ENCODE measurements around the gene APOL2. TPM values are rescaled to one million over a fixed set of nuclear protein-coding genes. Genes with fewer than 3 reads are reported as not detected.

The APOL2 gene
- total and polyA plus RNA-seq, 10 of the 15 experiments (the other 5 are each of a cell fraction or from before 2014, with no cell fraction given) = 4.4 to 39.9 (median 25.0) TPM

Small RNAs within 50 kb of the gene (microRNA-seq; reads per million reads assigned to microRNA genes)
- gene MIR6819 = 1.1 reads per million

Small RNAs within 50 kb of the gene (small RNA-seq; reads per million reads assigned to genes)
- gene MIR6819 = not detected

Other genes starting within 250 kb of the APOL2 start
- not detected in 2 replicates for gene RBFOX2, start 210.7 kb downstream of the APOL2 start, total RNA-seq (2014; rRNA removed)
- not detected in 2 replicates for gene RBFOX2, start 210.7 kb downstream of the APOL2 start, total RNA-seq (2014; rRNA removed; fragmentation: Illumina TruSeq; extraction: Trizol)
- gene RBFOX2, start 210.7 kb downstream of the APOL2 start, total RNA-seq (2021) = 0.11 and 0.46 TPM in 2 replicates
- gene RBFOX2, start 210.7 kb downstream of the APOL2 start, polyA plus RNA-seq (2011; rRNA removed) = 2.4 and 2.7 TPM in 2 replicates
- 0.02 and 0.07 TPM in 2 replicates for gene RBFOX2, start 210.7 kb downstream of the APOL2 start, polyA plus RNA-seq (2014; fragmentation: Illumina TruSeq; extraction: Trizol)
- not detected for gene RBFOX2, start 210.7 kb downstream of the APOL2 start, polyA plus RNA-seq (2014; fragmentation: Nextera tagmentation; extraction: Ambion mirVana)
- 0.01 TPM in 1 of 2 replicates, not detected in the other for gene RBFOX2, start 210.7 kb downstream of the APOL2 start, polyA plus RNA-seq (2014; rRNA removed)
- gene RBFOX2, start 210.7 kb downstream of the APOL2 start, polyA plus RNA-seq (2016; fragmentation: Nextera tagmentation; extraction: Ambion mirVana) = under 1 TPM; 0.13 to 0.20 TPM
- 66.8 and 66.9 TPM in 2 replicates for gene APOL3, start 78.8 kb downstream of the APOL2 start, total RNA-seq (2014; rRNA removed)
- 51.7 and 53.4 TPM in 2 replicates for gene APOL3, start 78.8 kb downstream of the APOL2 start, total RNA-seq (2014; rRNA removed; fragmentation: Illumina TruSeq; extraction: Trizol)
- 50.6 and 56.9 TPM in 2 replicates for gene APOL3, start 78.8 kb downstream of the APOL2 start, total RNA-seq (2021)
- 48.6 and 52.4 TPM in 2 replicates for gene APOL3, start 78.8 kb downstream of the APOL2 start, polyA plus RNA-seq (2011; rRNA removed)
- gene APOL3, start 78.8 kb downstream of the APOL2 start, polyA plus RNA-seq (2014; fragmentation: Illumina TruSeq; extraction: Trizol) = 62.4 and 63.1 TPM in 2 replicates
- gene APOL3, start 78.8 kb downstream of the APOL2 start, polyA plus RNA-seq (2014; fragmentation: Nextera tagmentation; extraction: Ambion mirVana) = 10 to 100 TPM in 1 of 2 experiments, 1 to 10 TPM in 1; 6.9 to 33.7 TPM
- gene APOL3, start 78.8 kb downstream of the APOL2 start, polyA plus RNA-seq (2014; rRNA removed) = 42.9 and 44.5 TPM in 2 replicates
- gene APOL3, start 78.8 kb downstream of the APOL2 start, polyA plus RNA-seq (2016; fragmentation: Nextera tagmentation; extraction: Ambion mirVana) = 10 to 100 TPM; 21.1 to 23.3 TPM
- not detected in 2 replicates for gene APOL4, start 37.7 kb downstream of the APOL2 start, total RNA-seq (2014; rRNA removed)
- gene APOL4, start 37.7 kb downstream of the APOL2 start, total RNA-seq (2014; rRNA removed; fragmentation: Illumina TruSeq; extraction: Trizol) = not detected in 2 replicates
- 0.13 TPM in 1 of 2 replicates, not detected in the other for gene APOL4, start 37.7 kb downstream of the APOL2 start, total RNA-seq (2021)
- gene APOL4, start 37.7 kb downstream of the APOL2 start, polyA plus RNA-seq (2011; rRNA removed) = not detected in 2 replicates
- 0.13 and 0.24 TPM in 2 replicates for gene APOL4, start 37.7 kb downstream of the APOL2 start, polyA plus RNA-seq (2014; fragmentation: Illumina TruSeq; extraction: Trizol)
- not detected for gene APOL4, start 37.7 kb downstream of the APOL2 start, polyA plus RNA-seq (2014; fragmentation: Nextera tagmentation; extraction: Ambion mirVana)
- 0.03 and 0.22 TPM in 2 replicates for gene APOL4, start 37.7 kb downstream of the APOL2 start, polyA plus RNA-seq (2014; rRNA removed)
- gene APOL4, start 37.7 kb downstream of the APOL2 start, polyA plus RNA-seq (2016; fragmentation: Nextera tagmentation; extraction: Ambion mirVana) = under 1 TPM in 1 of 2 experiments, not detected in 1; 0.19 TPM
- gene APOL1, start 13.6 kb upstream of the APOL2 start, total RNA-seq (2014; rRNA removed) = 13.7 and 14.4 TPM in 2 replicates
- gene APOL1, start 13.6 kb upstream of the APOL2 start, total RNA-seq (2014; rRNA removed; fragmentation: Illumina TruSeq; extraction: Trizol) = 12.6 and 13.1 TPM in 2 replicates
- gene APOL1, start 13.6 kb upstream of the APOL2 start, total RNA-seq (2021) = 27.4 and 28.6 TPM in 2 replicates
- gene APOL1, start 13.6 kb upstream of the APOL2 start, polyA plus RNA-seq (2011; rRNA removed) = 27.2 and 42.0 TPM in 2 replicates
- 20.6 and 25.3 TPM in 2 replicates for gene APOL1, start 13.6 kb upstream of the APOL2 start, polyA plus RNA-seq (2014; fragmentation: Illumina TruSeq; extraction: Trizol)
- gene APOL1, start 13.6 kb upstream of the APOL2 start, polyA plus RNA-seq (2014; fragmentation: Nextera tagmentation; extraction: Ambion mirVana) = 10 to 100 TPM in 1 of 2 experiments, 1 to 10 TPM in 1; 9.0 to 10.7 TPM
- gene APOL1, start 13.6 kb upstream of the APOL2 start, polyA plus RNA-seq (2014; rRNA removed) = 18.3 and 18.7 TPM in 2 replicates
- 10 to 100 TPM; 17.2 to 18.0 TPM for gene APOL1, start 13.6 kb upstream of the APOL2 start, polyA plus RNA-seq (2016; fragmentation: Nextera tagmentation; extraction: Ambion mirVana)
- gene MYH9, start 148.4 kb upstream of the APOL2 start, total RNA-seq (2014; rRNA removed) = 185 and 216 TPM in 2 replicates
- gene MYH9, start 148.4 kb upstream of the APOL2 start, total RNA-seq (2014; rRNA removed; fragmentation: Illumina TruSeq; extraction: Trizol) = 82.8 and 83.1 TPM in 2 replicates
- 497 and 525 TPM in 2 replicates for gene MYH9, start 148.4 kb upstream of the APOL2 start, total RNA-seq (2021)
- gene MYH9, start 148.4 kb upstream of the APOL2 start, polyA plus RNA-seq (2011; rRNA removed) = 42.4 and 98.6 TPM in 2 replicates
- gene MYH9, start 148.4 kb upstream of the APOL2 start, polyA plus RNA-seq (2014; fragmentation: Illumina TruSeq; extraction: Trizol) = 123 and 125 TPM in 2 replicates
- 1 to 10 TPM; 5.1 to 8.1 TPM for gene MYH9, start 148.4 kb upstream of the APOL2 start, polyA plus RNA-seq (2014; fragmentation: Nextera tagmentation; extraction: Ambion mirVana)
- gene MYH9, start 148.4 kb upstream of the APOL2 start, polyA plus RNA-seq (2014; rRNA removed) = 165 and 198 TPM in 2 replicates
- gene MYH9, start 148.4 kb upstream of the APOL2 start, polyA plus RNA-seq (2016; fragmentation: Nextera tagmentation; extraction: Ambion mirVana) = 100 to 1,000 TPM; 228 to 236 TPM
- 81.6 and 96.5 TPM in 2 replicates for gene TXN2, start 242.1 kb upstream of the APOL2 start, total RNA-seq (2014; rRNA removed)
- 70.2 and 70.4 TPM in 2 replicates for gene TXN2, start 242.1 kb upstream of the APOL2 start, total RNA-seq (2014; rRNA removed; fragmentation: Illumina TruSeq; extraction: Trizol)
- gene TXN2, start 242.1 kb upstream of the APOL2 start, total RNA-seq (2021) = 119 and 126 TPM in 2 replicates
- 176 and 233 TPM in 2 replicates for gene TXN2, start 242.1 kb upstream of the APOL2 start, polyA plus RNA-seq (2011; rRNA removed)
- gene TXN2, start 242.1 kb upstream of the APOL2 start, polyA plus RNA-seq (2014; fragmentation: Illumina TruSeq; extraction: Trizol) = 101 and 102 TPM in 2 replicates
- gene TXN2, start 242.1 kb upstream of the APOL2 start, polyA plus RNA-seq (2014; fragmentation: Nextera tagmentation; extraction: Ambion mirVana) = 100 to 1,000 TPM; 330 to 350 TPM
- 144 and 180 TPM in 2 replicates for gene TXN2, start 242.1 kb upstream of the APOL2 start, polyA plus RNA-seq (2014; rRNA removed)
- gene TXN2, start 242.1 kb upstream of the APOL2 start, polyA plus RNA-seq (2016; fragmentation: Nextera tagmentation; extraction: Ambion mirVana) = 100 to 1,000 TPM; 221 to 285 TPM